HepG2 (cell line): Measurements from ENCODE around the gene VKORC1. TPM values are rescaled to one million over a fixed set of nuclear protein-coding genes. Genes with fewer than 3 reads are reported as not detected.

Experiments
- ATAC-seq: fragments of 200-7000 bp; cut with Tn5 transposase; 3 replicates; pipeline ENCODE4 v1.9.1; 2020; ENCODE audit warnings: mild to moderate bottlenecking, moderate library complexity
- BruUV-seq: library from RNA; stranded (reverse); fragments of 400-500 nt; replicated peaks from 2 replicates; lab custom pipeline; 2021; lab: Mats Ljungman, UMichigan
- CTCF ChIA-PET: fragments of 300-600 bp; formaldehyde crosslinking; extraction: SDS; loops from one replicate; lab custom pipeline; 2021; ENCODE audit warnings: low total read pairs, inconsistent platforms, low intra/inter-chr PET ratio; lab: Yijun Ruan, JAX
- POLR2A ChIA-PET: fragments of 350-600 bp; sonication (Branson Sonifier 250); formaldehyde crosslinking; loops from one replicate; lab custom pipeline; 2020; ENCODE audit warnings: antibody characterized with exemption, inconsistent platforms; lab: Yijun Ruan, JAX
- DNase-seq: peaks from one replicate; pipeline ENCODE4 v3.0.0-alpha.2; 2015; ENCODE audit warnings: low spot score
- FAIRE-seq: peaks from 3 replicates; lab custom pipeline; 2011; peaks lifted over from hg19 to GRCh38; lab: Jason Lieb, UNC
- H2AFZ ChIP-seq: one replicate; pipeline ENCODE4 v1.6.1; 2011; ENCODE audit warnings: low read length, inconsistent platforms
- H3K27ac ChIP-seq: fragments of 300-600 bp; 3 replicates; pipeline ENCODE4 v1.8.0; 2011; ENCODE audit warnings: mixed run types, mild to moderate bottlenecking, mixed read lengths, low read length, inconsistent platforms; ENCODE audit not compliant: insufficient read depth; ENCODE audit errors: extremely low read length
- H3K27me3 ChIP-seq, 2 experiments: fragments of 200-600 bp in 1 of 2; 2 replicates in 1 of 2; 3 replicates in 1 of 2; pipeline versions ENCODE4 v1.6.0 to v1.8.0; 2011; ENCODE audit warnings: low read length in 2 of 2, mild to moderate bottlenecking in 2 of 2, moderate library complexity in 2 of 2, inconsistent platforms in 1 of 2; ENCODE audit not compliant: insufficient read depth in 2 of 2, control insufficient read depth in 1 of 2
- H3K36me3 ChIP-seq, 2 experiments: fragments of 200-600 bp in 1 of 2; replicated peaks in 1 of 2; 2 replicates in 1 of 2; 3 replicates in 1 of 2; pipeline versions ENCODE4 v1.5.1 to v1.8.0; 2011; ENCODE audit warnings: low read length in 2 of 2, inconsistent platforms in 1 of 2; ENCODE audit not compliant: insufficient read depth in 2 of 2, control insufficient read depth in 1 of 2
- H3K4me1 ChIP-seq: 2 replicates; pipeline ENCODE4 v1.5.1; 2012; ENCODE audit warnings: low read length, inconsistent platforms; ENCODE audit not compliant: insufficient read depth
- H3K4me2 ChIP-seq: 2 replicates; pipeline ENCODE4 v1.6.0; 2011; ENCODE audit warnings: low read depth, low read length, inconsistent platforms
- H3K4me3 ChIP-seq, 3 experiments: fragments of 200-600 bp in 1 of 3; sonication (generic), shearing (Covaris generic) in 1 of 3; replicated peaks in 1 of 3; 2 replicates each; pipeline ENCODE4 v1.5.1; 2011 to 2016; ENCODE audit warnings: low read length in 3 of 3, inconsistent platforms in 2 of 3, low read depth in 2 of 3, mild to moderate bottlenecking in 2 of 3, control low read depth in 1 of 3, mixed read lengths in 1 of 3; ENCODE audit not compliant: insufficient read depth in 1 of 3
- H3K79me2 ChIP-seq: one replicate; pipeline ENCODE4 v1.6.1; 2011; ENCODE audit warnings: low read length, inconsistent platforms; ENCODE audit not compliant: insufficient read depth
- H3K9ac ChIP-seq: 2 replicates; pipeline ENCODE4 v1.6.0; 2011; ENCODE audit warnings: mild to moderate bottlenecking, low read depth, low read length, inconsistent platforms; ENCODE audit not compliant: insufficient read depth
- H3K9me3 ChIP-seq: 2 replicates; pipeline ENCODE4 v1.5.1; 2012; ENCODE audit warnings: mild to moderate bottlenecking, low read length
- H4K20me1 ChIP-seq: 2 replicates; pipeline ENCODE4 v1.6.0; 2011; ENCODE audit warnings: inconsistent platforms, mild to moderate bottlenecking, low read length, moderate library complexity; ENCODE audit not compliant: insufficient read depth
- ATM ChIP-seq: fragments of 450-650 bp; IDR thresholded peaks from 2 replicates; pipeline ENCODE4 v1.7.1; 2017; ENCODE audit warnings: mild to moderate bottlenecking, borderline replicate concordance
- HCFC1 ChIP-seq: fragments of 150-350 bp; IDR thresholded peaks from 2 replicates; pipeline ENCODE4 v1.6.1; 2014; ENCODE audit warnings: low read depth, low read length
- HES4 ChIP-seq: sonication (generic); formaldehyde crosslinking; IDR thresholded peaks from 2 replicates; pipeline ENCODE4 v1.9.0; 2021; ENCODE audit warnings: mild to moderate bottlenecking, missing genetic modification reagents, borderline replicate concordance
- NCOR1 ChIP-seq: fragments of 200-600 bp; sonication (generic); IDR thresholded peaks from 2 replicates; pipeline ENCODE4 v1.7.0; 2017; ENCODE audit warnings: antibody characterized with exemption, low read length, borderline replicate concordance
- RARA ChIP-seq: IDR thresholded peaks from 2 replicates; pipeline ENCODE4 v1.6.1; 2016; ENCODE audit warnings: missing genetic modification reagents, missing compliant biosample characterization
- ZBTB43 ChIP-seq: sonication (generic); formaldehyde crosslinking; conservative IDR thresholded peaks from 2 replicates; pipeline ENCODE4 v1.4.0; 2020; ENCODE audit warnings: missing genetic modification reagents
- ZMAT5 ChIP-seq: sonication (generic); formaldehyde crosslinking; IDR thresholded peaks from 2 replicates; pipeline ENCODE4 v1.5.0; 2020; ENCODE audit warnings: mild to moderate bottlenecking, low read depth, missing genetic modification reagents, borderline replicate concordance
- ZNF180 ChIP-seq: sonication (generic); formaldehyde crosslinking; IDR thresholded peaks from 2 replicates; pipeline ENCODE4 v1.4.0; 2020; ENCODE audit warnings: low read depth, missing genetic modification reagents, borderline replicate concordance
- ZNF354B ChIP-seq: sonication (generic); formaldehyde crosslinking; IDR thresholded peaks from 2 replicates; pipeline ENCODE4 v1.8.0; 2022; ENCODE audit warnings: mild to moderate bottlenecking, missing genetic modification reagents
- ZNF407 ChIP-seq: sonication (generic); formaldehyde crosslinking; IDR thresholded peaks from one replicate; pipeline ENCODE4 v1.5.1; 2020; ENCODE audit warnings: mild to moderate bottlenecking, missing genetic modification reagents; ENCODE audit errors: not compliant biosample characterization
- ZNF432 ChIP-seq: sonication (generic); formaldehyde crosslinking; IDR thresholded peaks from 2 replicates; pipeline ENCODE4 v1.5.0; 2020; ENCODE audit warnings: missing genetic modification reagents, mild to moderate bottlenecking, borderline replicate concordance
- ZNF468 ChIP-seq: sonication (generic); formaldehyde crosslinking; IDR thresholded peaks from 2 replicates; pipeline ENCODE4 v1.8.0; 2022; ENCODE audit warnings: mild to moderate bottlenecking, moderate library complexity, missing genetic modification reagents
- ZNF563 ChIP-seq: sonication (generic); formaldehyde crosslinking; IDR thresholded peaks from 2 replicates; pipeline ENCODE4 v1.8.0; 2022; ENCODE audit warnings: mild to moderate bottlenecking, moderate library complexity, missing genetic modification reagents
- ZNF782 ChIP-seq: sonication (generic); formaldehyde crosslinking; IDR thresholded peaks from 2 replicates; pipeline ENCODE4 v1.4.0; 2020; ENCODE audit warnings: missing genetic modification reagents, mild to moderate bottlenecking, borderline replicate concordance
- ZSCAN12 ChIP-seq: sonication (generic); formaldehyde crosslinking; IDR thresholded peaks from 2 replicates; pipeline ENCODE4 v1.9.0; 2021; ENCODE audit warnings: mild to moderate bottlenecking, missing genetic modification reagents
- WGBS: methylation state at CpG from one replicate; pipeline ENCODE4 v1.1.6; 2017; ENCODE audit warnings: low lambda C conversion rate; 5-methylcytosine and 5-hydroxymethylcytosine counted together
- in situ Hi-C: cut with HindIII; loops from 2 replicates; pipeline ENCODE4 v1.10.0; 2017; ENCODE audit warnings: low pct_unique_long_range_greater_than_20kb; ENCODE audit not compliant: extremely low pct_ligation_motif_present
- intact Hi-C: fragments of 100-400 bp; cut with micrococcal nuclease; formaldehyde crosslinking; loops from one replicate; pipeline ENCODE4 v1.10.0; 2022; ENCODE audit not compliant: unreplicated experiment
- polyA plus RNA-seq, 8 experiments: library from polyadenylated mRNA; depleted of rRNA in 3 of 8; stranded (reverse) in 7 of 8; unstranded in 1 of 8; fragments of >200 nt; fragmentation: Illumina TruSeq in 4 of 8; extraction: Trizol in 4 of 8; gene quantifications; 2 replicates each; pipeline versions ENCODE4 v1.2.1 to v1.2.3, GENCODE V29; 2011 to 2016; ENCODE audit warnings: low read depth in 4 of 8, missing spikeins in 1 of 8, mixed read lengths in 1 of 8; ENCODE audit not compliant: insufficient read depth in 1 of 8
- total RNA-seq, 5 experiments: library from RNA; depleted of rRNA; stranded (reverse); fragments of >200 nt; fragmentation: Illumina TruSeq; extraction: Trizol; gene quantifications; 2 replicates each; pipeline ENCODE4 v1.2.3, GENCODE V29; 2016; ENCODE audit warnings: low read depth in 1 of 5

The VKORC1 gene
- total and polyA plus RNA-seq, 2 of the 13 experiments (the other 11 are each of a cell fraction or from before 2014, with no cell fraction given) = 141 to 615 TPM

- ATAC-seq (no peak; the same call in 2 of the 3 replicates), FAIRE-seq (peak; percentile 90), DNase-seq (peak; percentile 44)
- H3K27ac ChIP-seq = no peak overlapping the region
- H3K9me3 ChIP-seq = no peaks in the 10 kb centered on the region
- H2AFZ ChIP-seq = no peak overlapping the region
- peak overlapping the region; percentile 1; the same call in 1 of the 2 replicates for H3K4me2 ChIP-seq
- H3K79me2 ChIP-seq = no peaks in the 10 kb centered on the region
- peaks cover 0 to 7% of the 10 kb centered on the region in 2 experiments; a peak in 3 of 5 replicates for H3K36me3 ChIP-seq
- in situ Hi-C loops (no loop called here), intact Hi-C loops (no loop called here)
- no peaks in the 10 kb centered on the region for H4K20me1 ChIP-seq
- 43% methylated on average over 1 of the region's 1 CpG for WGBS
- peaks cover 38% of the 10 kb centered on the region for H3K4me1 ChIP-seq
- CTCF ChIA-PET = no interaction called here
- no peak overlapping the region for H3K4me3 ChIP-seq
- POLR2A ChIA-PET = interaction anchor here (0.7 kb wide), 1 partner anchor 155 kb away, joined by 4 read pairs; no protein-coding TSS in a partner anchor
- H3K27me3 ChIP-seq = no peaks in the 10 kb centered on the region
- no peak overlapping the region for H3K9ac ChIP-seq
- BruUV-seq = no TSS peak
- no peak for TF ChIP-seq ZNF563 (CRISPR knock-in tag)
- TF ChIP-seq ZNF468 (CRISPR knock-in tag) = no peak
- TF ChIP-seq ZNF407 (CRISPR knock-in tag) = no peak
- no peak for TF ChIP-seq ZNF354B (CRISPR knock-in tag)
- no peak for TF ChIP-seq ZNF180
- TF ChIP-seq HCFC1 = no peak
- TF ChIP-seq ZNF432 = no peak
- 0 out of 2 replicates have a peak, but pooled peaks have one; percentile 36 for TF ChIP-seq NCOR1
- TF ChIP-seq HES4 (CRISPR knock-in tag) = no peak
- TF ChIP-seq ZMAT5 (CRISPR knock-in tag) = no peak
- TF ChIP-seq RARA = no peak
- TF ChIP-seq ZSCAN12 (CRISPR knock-in tag) = no peak
- TF ChIP-seq ZBTB43 = no peak
- TF ChIP-seq ATM = no peak
- TF ChIP-seq ZNF782 (CRISPR knock-in tag) = no peak
These were observed 51.2 kb downstream of the VKORC1 start for GRCh38 chr16:31043352-31043751.
